HepG2 (cell line): ENCODE measurements around the gene NFKB2. TPM values are rescaled to one million over a fixed set of nuclear protein-coding genes. Genes with fewer than 3 reads are reported as not detected.

ENCODE experiments used
- CBFB ChIP-seq: sonication (generic); formaldehyde crosslinking; IDR thresholded peaks from 2 replicates; pipeline ENCODE4 v1.4.0; 2020; ENCODE audit warnings: missing genetic modification reagents
- ELF3 ChIP-seq: IDR thresholded peaks from 2 replicates; pipeline ENCODE4 v1.6.1; 2016; ENCODE audit warnings: missing genetic modification reagents, missing compliant biosample characterization
- HNRNPK ChIP-seq: fragments of 200-400 bp; formaldehyde crosslinking; IDR thresholded peaks from 2 replicates; pipeline ENCODE4 v1.6.1; 2018; ENCODE audit warnings: low read length, low read depth, moderate library complexity, mild to moderate bottlenecking; ENCODE audit not compliant: poor library complexity, severe bottlenecking
- KDM6A ChIP-seq: IDR thresholded peaks from 2 replicates; pipeline ENCODE4 v1.6.1; 2016; ENCODE audit warnings: low read depth
- MEF2D ChIP-seq: sonication (generic); formaldehyde crosslinking; IDR thresholded peaks from 2 replicates; pipeline ENCODE4 v1.5.1; 2020; ENCODE audit warnings: mild to moderate bottlenecking, missing genetic modification reagents
- NFYB ChIP-seq: sonication (generic); formaldehyde crosslinking; IDR thresholded peaks from 2 replicates; pipeline ENCODE4 v1.4.0; 2020; ENCODE audit warnings: missing genetic modification reagents
- PCBP2 ChIP-seq: fragments of 200-400 bp; formaldehyde crosslinking; optimal IDR thresholded peaks from 2 replicates; pipeline ENCODE3; 2018; ENCODE audit warnings: low read length, low read depth; ENCODE audit not compliant: poor library complexity, severe bottlenecking
- RFX5 ChIP-seq: IDR thresholded peaks from 2 replicates; pipeline ENCODE4 v1.6.1; 2011; ENCODE audit warnings: low read depth, low read length, improper control_type of control experiment
- SETDB1 ChIP-seq: sonication (generic); formaldehyde crosslinking; IDR thresholded peaks from 2 replicates; pipeline ENCODE4 v1.5.1; 2020; ENCODE audit warnings: missing genetic modification reagents, mild to moderate bottlenecking, borderline replicate concordance
- TBP ChIP-seq: sonication (generic); formaldehyde crosslinking; IDR thresholded peaks from 2 replicates; pipeline ENCODE4 v1.5.0; 2020; ENCODE audit warnings: missing genetic modification reagents
- TRIM24 ChIP-seq: sonication (generic); formaldehyde crosslinking; IDR thresholded peaks from 2 replicates; pipeline ENCODE4 v1.8.0; 2022; ENCODE audit warnings: mild to moderate bottlenecking, missing genetic modification reagents
- UBTF ChIP-seq: sonication (generic); formaldehyde crosslinking; IDR thresholded peaks from 2 replicates; pipeline ENCODE4 v1.4.0; 2020; ENCODE audit warnings: mild to moderate bottlenecking, missing genetic modification reagents
- YEATS2 ChIP-seq: sonication (generic); formaldehyde crosslinking; IDR thresholded peaks from 2 replicates; pipeline ENCODE4 v1.4.0; 2020; ENCODE audit warnings: missing genetic modification reagents, borderline replicate concordance
- ZBTB33 ChIP-seq: sonication (generic); formaldehyde crosslinking; IDR thresholded peaks from 2 replicates; pipeline ENCODE4 v1.4.0; 2020; ENCODE audit warnings: missing genetic modification reagents
- ZBTB42 ChIP-seq: sonication (generic); formaldehyde crosslinking; IDR thresholded peaks from 2 replicates; pipeline ENCODE4 v1.5.0; 2020; ENCODE audit warnings: mild to moderate bottlenecking, missing genetic modification reagents
- ZFP90 ChIP-seq: sonication (generic); formaldehyde crosslinking; IDR thresholded peaks from 2 replicates; pipeline ENCODE4 v1.8.0; 2022; ENCODE audit warnings: missing genetic modification reagents, mild to moderate bottlenecking, inconsistent platforms, borderline replicate concordance
- ZNF232 ChIP-seq: sonication (generic); formaldehyde crosslinking; IDR thresholded peaks from 2 replicates; pipeline ENCODE4 v1.4.0; 2020; ENCODE audit warnings: missing genetic modification reagents, borderline replicate concordance
- ZNF263 ChIP-seq: sonication (generic); formaldehyde crosslinking; IDR thresholded peaks from 2 replicates; pipeline ENCODE4 v1.4.0; 2020; ENCODE audit warnings: missing genetic modification reagents
- ZNF317 ChIP-seq: sonication (generic); formaldehyde crosslinking; IDR thresholded peaks from 2 replicates; pipeline ENCODE4 v1.5.0; 2020; ENCODE audit warnings: mild to moderate bottlenecking, missing genetic modification reagents
- ZNF367 ChIP-seq: sonication (generic); formaldehyde crosslinking; IDR thresholded peaks from 2 replicates; pipeline ENCODE4 v1.4.0; 2020; ENCODE audit warnings: missing genetic modification reagents, borderline replicate concordance
- ZNF605 ChIP-seq: sonication (generic); formaldehyde crosslinking; IDR thresholded peaks from 2 replicates; pipeline ENCODE4 v1.8.0; 2022; ENCODE audit warnings: mild to moderate bottlenecking, missing genetic modification reagents
- ZNF687 ChIP-seq: sonication (generic); formaldehyde crosslinking; IDR thresholded peaks from 2 replicates; pipeline ENCODE4 v1.5.1; 2020; ENCODE audit warnings: mild to moderate bottlenecking, missing genetic modification reagents, moderate library complexity
- polyA plus RNA-seq, 8 experiments: library from polyadenylated mRNA; depleted of rRNA in 3 of 8; stranded (reverse) in 7 of 8; unstranded in 1 of 8; fragments of >200 nt; fragmentation: Illumina TruSeq in 4 of 8; extraction: Trizol in 4 of 8; gene quantifications; 2 replicates each; pipeline versions ENCODE4 v1.2.1 to v1.2.3, GENCODE V29; 2011 to 2016; ENCODE audit warnings: low read depth in 4 of 8, missing spikeins in 1 of 8, mixed read lengths in 1 of 8; ENCODE audit not compliant: insufficient read depth in 1 of 8
- total RNA-seq, 5 experiments: library from RNA; depleted of rRNA; stranded (reverse); fragments of >200 nt; fragmentation: Illumina TruSeq; extraction: Trizol; gene quantifications; 2 replicates each; pipeline ENCODE4 v1.2.3, GENCODE V29; 2016; ENCODE audit warnings: low read depth in 1 of 5

NFKB2 gene
- total and polyA plus RNA-seq, 2 of the 13 experiments (the other 11 are each of a cell fraction or from before 2014, with no cell fraction given), result 7.7 to 12.5 TPM

- peak; percentile 76; the same call in 1 of the 2 replicates for TF ChIP-seq CBFB
- peak; percentile 74; the same call in 1 of the 2 replicates for TF ChIP-seq ZBTB42
- TF ChIP-seq ZNF263 (CRISPR knock-in tag), result no peak
- peak; percentile 72 for TF ChIP-seq ZNF687 (CRISPR knock-in tag)
- peak; percentile 61 for TF ChIP-seq ZNF317
- peak; percentile 51; the same call in 1 of the 2 replicates for TF ChIP-seq UBTF (CRISPR knock-in tag)
- TF ChIP-seq RFX5, result peak; percentile 76
- TF ChIP-seq TRIM24 (CRISPR knock-in tag), result no peak
- TF ChIP-seq ZNF605 (CRISPR knock-in tag), result peak; percentile 37; the same call in 1 of the 2 replicates
- TF ChIP-seq HNRNPK, result peak; percentile 16
- peak; percentile 34; the same call in 1 of the 2 replicates for TF ChIP-seq MEF2D (CRISPR knock-in tag)
- no peak for TF ChIP-seq ZNF367 (CRISPR knock-in tag)
- peak; percentile 72 for TF ChIP-seq ZFP90
- no peak for TF ChIP-seq PCBP2
- peak; percentile 20; the same call in 1 of the 2 replicates for TF ChIP-seq ZNF232 (CRISPR knock-in tag)
- peak; percentile 91 for TF ChIP-seq NFYB (CRISPR knock-in tag)
- peak; percentile 91 for TF ChIP-seq ELF3 (CRISPR knock-in tag)
- peak; percentile 76; the same call in 1 of the 2 replicates for TF ChIP-seq YEATS2
- TF ChIP-seq KDM6A, result no peak
- no peak for TF ChIP-seq TBP (CRISPR knock-in tag)
- no peak for TF ChIP-seq ZBTB33 (CRISPR knock-in tag)
- TF ChIP-seq SETDB1, result no peak
Observed at GRCh38 chr10:102394079-102394800, 1.3 kb upstream of the NFKB2 start (continued).
